ENCODE results near the gene SUSD6. TPM values are rescaled to one million over a fixed set of nuclear protein-coding genes. Genes with fewer than 3 reads are reported as not detected.

SUSD6 gene
- total and polyA plus RNA-seq, 2 donors (not counting 1 experiment from before 2014, with no cell fraction given): 62.3 to 97.8 TPM

DNA sequence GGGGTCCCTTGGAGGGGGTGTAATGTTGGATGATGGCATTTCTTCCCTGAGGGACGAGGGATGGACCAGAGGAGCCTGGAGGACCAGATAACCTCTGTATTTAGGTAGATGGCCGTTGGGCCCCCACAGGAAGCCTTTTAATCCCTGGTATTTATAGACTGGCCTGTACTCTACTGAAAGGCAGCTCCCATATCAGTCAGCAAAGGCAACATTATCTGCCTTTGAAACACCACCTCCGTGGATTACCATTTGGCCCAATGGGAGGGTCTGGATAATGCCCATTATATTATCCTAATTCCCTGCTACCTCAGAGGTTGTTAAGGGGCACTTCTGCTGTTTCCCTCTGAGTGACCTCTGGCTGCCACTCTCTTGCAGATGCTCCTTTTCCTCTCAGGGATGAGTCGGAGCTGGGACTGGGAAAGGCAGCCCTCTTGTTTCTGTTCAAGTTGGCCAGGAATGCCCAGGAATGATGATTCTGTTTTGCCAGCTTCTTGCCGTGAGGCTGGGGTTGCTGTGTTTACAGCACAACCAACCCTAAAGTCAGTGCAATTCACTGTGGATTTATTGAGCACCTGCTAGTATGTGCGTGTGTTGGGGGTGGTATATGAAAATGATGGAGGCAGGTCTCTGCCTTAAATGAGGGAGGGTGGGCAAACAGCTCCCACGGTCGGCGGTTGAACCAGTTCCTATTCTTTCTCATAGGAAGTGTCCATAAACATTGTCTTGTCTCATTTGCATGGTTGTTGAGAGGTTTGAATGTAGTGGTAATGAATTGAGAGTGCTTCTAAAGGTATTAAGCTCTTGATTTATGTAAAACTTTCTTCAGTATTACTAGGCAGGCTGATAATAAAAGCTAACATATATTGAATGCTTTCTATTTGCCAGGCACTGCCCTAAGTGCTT lies 18.1 kb downstream of the SUSD6 start:
- peaks cover 100% of the 10 kb centered on the region for H3K79me2 ChIP-seq (ENCODE audit: control insufficient read depth, insufficient read depth, low read length)
- H3K9me3 Mint-ChIP-seq (ENCODE audit: insufficient read depth): no peaks in the 10 kb centered on the region
- intact Hi-C loops (cut with micrococcal nuclease): no loop called here
- WGBS (ENCODE audit: insufficient coverage): 76% methylated on average over 4 of the region's 9 CpGs
- ChIA-PET POLR2A (interaction anchor here (0.6 kb wide), 2 partner anchors 101 to 135 kb away, joined by 3 to 5 read pairs; no protein-coding TSS in a partner anchor), CTCF (interaction anchor here (1.0 to 1.2 kb wide), 3 partner anchors 24 to 95 kb away, joined by 3 to 4 read pairs (median 3); no protein-coding TSS in a partner anchor)
- DNase-seq (no peak), ATAC-seq (ENCODE audit: low read depth) (no peak)
- peak overlapping the region in 1 of 2 donors; percentile 8 for H3K27ac ChIP-seq (ENCODE audit: low read length in 2 of 2)
- H3K27me3 ChIP-seq (replicated peaks in 1 of 4; ENCODE audit: control extremely low read depth in 1 of 4, control insufficient read depth in 3 of 4, insufficient read depth in 4 of 4, low read length in 3 of 4): no peaks in the 10 kb centered on the region
- H3K4me3 Mint-ChIP-seq: peak overlapping the region; percentile 68
- H3K4me2 ChIP-seq (replicated peaks; ENCODE audit: low read depth, low read length, poor library complexity, severe bottlenecking): peak overlapping the region; percentile 52
- no peaks in the 10 kb centered on the region for H3K9me3 ChIP-seq (ENCODE audit: control extremely low read depth in 1 of 3, control insufficient read depth in 2 of 3, insufficient read depth in 1 of 3, low read length in 2 of 3)
- peak overlapping the region in 1 of 5 experiments; percentile 10 for H3K4me3 ChIP-seq (ENCODE audit: control extremely low read depth in 1 of 5, extremely low read depth in 1 of 5, insufficient read depth in 1 of 5, low read depth in 2 of 5, low read length in 4 of 5)
- TF ChIP-seq, protein P1, sequence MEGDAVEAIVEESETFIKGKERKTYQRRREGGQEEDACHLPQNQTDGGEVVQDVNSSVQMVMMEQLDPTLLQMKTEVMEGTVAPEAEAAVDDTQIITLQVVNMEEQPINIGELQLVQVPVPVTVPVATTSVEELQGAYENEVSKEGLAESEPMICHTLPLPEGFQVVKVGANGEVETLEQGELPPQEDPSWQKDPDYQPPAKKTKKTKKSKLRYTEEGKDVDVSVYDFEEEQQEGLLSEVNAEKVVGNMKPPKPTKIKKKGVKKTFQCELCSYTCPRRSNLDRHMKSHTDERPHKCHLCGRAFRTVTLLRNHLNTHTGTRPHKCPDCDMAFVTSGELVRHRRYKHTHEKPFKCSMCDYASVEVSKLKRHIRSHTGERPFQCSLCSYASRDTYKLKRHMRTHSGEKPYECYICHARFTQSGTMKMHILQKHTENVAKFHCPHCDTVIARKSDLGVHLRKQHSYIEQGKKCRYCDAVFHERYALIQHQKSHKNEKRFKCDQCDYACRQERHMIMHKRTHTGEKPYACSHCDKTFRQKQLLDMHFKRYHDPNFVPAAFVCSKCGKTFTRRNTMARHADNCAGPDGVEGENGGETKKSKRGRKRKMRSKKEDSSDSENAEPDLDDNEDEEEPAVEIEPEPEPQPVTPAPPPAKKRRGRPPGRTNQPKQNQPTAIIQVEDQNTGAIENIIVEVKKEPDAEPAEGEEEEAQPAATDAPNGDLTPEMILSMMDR (IDR thresholded peaks at IDR 0.05): no peak
- no peak for TF ChIP-seq EZH2 (IDR thresholded peaks at IDR 0.05; ENCODE audit: borderline replicate concordance, insufficient read depth, low read depth, low read length, poor library complexity, severe bottlenecking)
- peaks cover 88 to 91% of the 10 kb centered on the region in 2 donors for H3K4me1 ChIP-seq (ENCODE audit: control insufficient read depth in 2 of 2, insufficient read depth in 2 of 2, low read length in 2 of 2)
- H3K27ac Mint-ChIP-seq: peak overlapping the region; percentile 60
- H3K27me3 Mint-ChIP-seq: no peaks in the 10 kb centered on the region
- H3K9ac ChIP-seq (ENCODE audit: low read length): peak overlapping the region; percentile 6
- no peaks in the 10 kb centered on the region for H3K36me3 ChIP-seq (replicated peaks in 1 of 2; ENCODE audit: control extremely low read depth in 1 of 2, control insufficient read depth in 1 of 2, extremely low read depth in 1 of 2, insufficient read depth in 2 of 2, low read length in 1 of 2)
- H2AFZ ChIP-seq (ENCODE audit: insufficient read depth, low read depth, low read length, poor library complexity, severe bottlenecking): no peak overlapping the region
- peaks cover 94% of the 10 kb centered on the region for H4K20me1 ChIP-seq (ENCODE audit: control insufficient read depth, insufficient read depth, low read length, poor library complexity, severe bottlenecking)
- peaks cover 95% of the 10 kb centered on the region for H3K4me1 Mint-ChIP-seq

DNA sequence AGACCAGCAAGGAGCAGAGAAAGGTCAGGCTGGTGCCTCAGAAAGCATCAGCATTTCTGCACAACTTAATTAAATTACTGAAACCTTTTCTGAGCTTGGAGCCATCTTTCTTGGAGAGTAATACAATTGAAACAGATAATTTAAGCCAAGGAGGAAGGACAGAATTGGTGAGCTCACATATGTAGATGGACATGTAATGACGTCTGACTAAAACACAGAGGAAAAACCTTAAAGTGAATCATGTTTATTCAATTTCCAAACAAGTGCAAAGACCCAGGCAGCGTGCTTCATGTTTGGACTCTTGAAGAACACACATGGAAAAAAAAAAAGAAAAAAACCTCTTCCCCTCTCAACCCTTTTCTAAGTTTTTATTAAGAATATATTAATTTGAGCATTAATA lies 19.0 kb downstream of the SUSD6 start:
- Histone ChIP-seq H3K79me2 (ENCODE audit: control insufficient read depth, insufficient read depth, low read length) (peaks cover 100% of the 10 kb centered on the region), H3K27ac (ENCODE audit: low read length in 2 of 2) (no peak overlapping the region), H3K36me3 (replicated peaks in 1 of 2; ENCODE audit: control extremely low read depth in 1 of 2, control insufficient read depth in 1 of 2, extremely low read depth in 1 of 2, insufficient read depth in 2 of 2, low read length in 1 of 2) (no peaks in the 10 kb centered on the region), H3K4me3 (ENCODE audit: control extremely low read depth in 1 of 5, extremely low read depth in 1 of 5, insufficient read depth in 1 of 5, low read depth in 2 of 5, low read length in 4 of 5) (no peak overlapping the region), H3K4me2 (replicated peaks; ENCODE audit: low read depth, low read length, poor library complexity, severe bottlenecking) (peak overlapping the region; percentile 52), H4K20me1 (ENCODE audit: control insufficient read depth, insufficient read depth, low read length, poor library complexity, severe bottlenecking) (peaks cover 92% of the 10 kb centered on the region), H3K27me3 (replicated peaks in 1 of 4; ENCODE audit: control extremely low read depth in 1 of 4, control insufficient read depth in 3 of 4, insufficient read depth in 4 of 4, low read length in 3 of 4) (no peaks in the 10 kb centered on the region), H3K4me1 (ENCODE audit: control insufficient read depth in 2 of 2, insufficient read depth in 2 of 2, low read length in 2 of 2) (peaks cover 88 to 91% of the 10 kb centered on the region in 2 donors), H3K9me3 (ENCODE audit: control extremely low read depth in 1 of 3, control insufficient read depth in 2 of 3, insufficient read depth in 1 of 3, low read length in 2 of 3) (no peaks in the 10 kb centered on the region), H2AFZ (ENCODE audit: insufficient read depth, low read depth, low read length, poor library complexity, severe bottlenecking) (no peak overlapping the region), H3K9ac (ENCODE audit: low read length) (no peak overlapping the region)
- TF ChIP-seq EZH2 (IDR thresholded peaks at IDR 0.05; ENCODE audit: borderline replicate concordance, insufficient read depth, low read depth, low read length, poor library complexity, severe bottlenecking): no peak
- TF ChIP-seq, protein P1 (IDR thresholded peaks at IDR 0.05): no peak
- Mint-ChIP-seq H3K9me3 (ENCODE audit: insufficient read depth) (no peaks in the 10 kb centered on the region), H3K4me1 (peaks cover 95% of the 10 kb centered on the region), H3K27me3 (no peaks in the 10 kb centered on the region), H3K27ac (peak overlapping the region; percentile 69), H3K4me3 (peak overlapping the region; percentile 60)
- no peak for ATAC-seq (ENCODE audit: low read depth)
- POLR2A ChIA-PET: interaction anchor here (0.6 to 0.7 kb wide), 2 partner anchors 16 to 134 kb away, joined by 4 to 5 read pairs; no protein-coding TSS in a partner anchor
- no peak for DNase-seq
- WGBS (ENCODE audit: insufficient coverage): no CpG with 5 or more reads among the region's 2 CpGs
- intact Hi-C loops (cut with micrococcal nuclease): no loop called here
- CTCF ChIA-PET: interaction anchor here (1.1 to 1.2 kb wide), 3 partner anchors 39 to 94 kb away, joined by 3 to 4 read pairs (median 3); no protein-coding TSS in a partner anchor

Data from B cell (primary cell).